Liver (tissue), 9 donors: ENCODE results near the gene SH2D3A. TPM values are rescaled to one million over a fixed set of nuclear protein-coding genes. Genes with fewer than 3 reads are reported as not detected.
"Not testable (repeated sequence)": the region's sequence is repeated elsewhere in the genome, so short reads cannot be mapped to it uniquely, and the experiment has no call there.

Source experiments
- DNase-seq: peaks from one replicate; pipeline ENCODE4 v3.0.0-alpha.2; 2017; ENCODE audit warnings: low spot score
- H3K27ac ChIP-seq, 2 donors: one replicate each; pipeline ENCODE4 v1.7.0; 2013; ENCODE audit warnings: inconsistent platforms in 2 of 2, low read length in 2 of 2, control low read depth in 1 of 2, low read depth in 1 of 2, mild to moderate bottlenecking in 1 of 2
- H3K27me3 ChIP-seq, 4 donors: one replicate each; pipeline versions ENCODE4 v1.6.1 to v1.7.0; 2013; ENCODE audit warnings: low read length in 3 of 4, inconsistent platforms in 1 of 4, mild to moderate bottlenecking in 1 of 4, moderate library complexity in 1 of 4; ENCODE audit not compliant: control insufficient read depth in 4 of 4, insufficient read depth in 4 of 4
- H3K36me3 ChIP-seq, 4 donors: one replicate each; pipeline versions ENCODE4 v1.6.1 to v1.7.0; 2013; ENCODE audit warnings: low read length in 3 of 4, mild to moderate bottlenecking in 3 of 4, low read depth in 1 of 4, moderate library complexity in 1 of 4; ENCODE audit not compliant: control insufficient read depth in 4 of 4, insufficient read depth in 3 of 4
- H3K4me1 ChIP-seq, 4 donors: one replicate each; pipeline versions ENCODE4 v1.6.1 to v1.7.0; 2013; ENCODE audit warnings: low read length in 3 of 4, mild to moderate bottlenecking in 3 of 4, moderate library complexity in 1 of 4; ENCODE audit not compliant: control insufficient read depth in 4 of 4, insufficient read depth in 4 of 4
- H3K4me3 ChIP-seq, 3 donors: one replicate each; pipeline versions ENCODE4 v1.6.1 to v1.7.0; 2013; ENCODE audit warnings: low read length in 3 of 3, control low read depth in 1 of 3, low read depth in 1 of 3, mild to moderate bottlenecking in 1 of 3
- H3K9ac ChIP-seq, 2 donors: one replicate each; pipeline ENCODE4 v1.7.0; 2013; ENCODE audit warnings: low read length in 2 of 2, mild to moderate bottlenecking in 2 of 2, moderate library complexity in 2 of 2, control low read depth in 1 of 2, low read depth in 1 of 2
- H3K9me3 ChIP-seq, 4 donors: one replicate each; pipeline versions ENCODE4 v1.6.1 to v1.7.0; 2013; ENCODE audit warnings: low read length in 3 of 4; ENCODE audit not compliant: control insufficient read depth in 4 of 4
- ATF3 ChIP-seq: IDR thresholded peaks from 2 replicates; pipeline ENCODE4 v1.6.1; 2016; ENCODE audit warnings: antibody characterized with exemption
- EGR1 ChIP-seq, 2 donors: IDR thresholded peaks; 2 replicates each; pipeline ENCODE4 v1.6.1; 2016 to 2018; ENCODE audit warnings: antibody characterized with exemption in 2 of 2, low read depth in 2 of 2
- FOXA1 ChIP-seq: IDR thresholded peaks from 2 replicates; pipeline ENCODE4 v1.6.1; 2016; ENCODE audit warnings: antibody characterized with exemption
- FOXA2 ChIP-seq: IDR thresholded peaks from 2 replicates; pipeline ENCODE4 v1.6.1; 2016; ENCODE audit warnings: antibody characterized with exemption
- GABPA ChIP-seq, 2 donors: IDR thresholded peaks in 1 of 2; conservative IDR thresholded peaks in 1 of 2; 2 replicates each; pipeline ENCODE4 v1.6.1; 2016; ENCODE audit warnings: antibody characterized with exemption in 2 of 2, mild to moderate bottlenecking in 1 of 2, moderate library complexity in 1 of 2
- HNF4A ChIP-seq, 2 donors: conservative IDR thresholded peaks; 2 replicates each; pipeline ENCODE4 v1.6.1; 2016; ENCODE audit warnings: antibody characterized with exemption in 2 of 2, mild to moderate bottlenecking in 2 of 2
- HNF4G ChIP-seq: IDR thresholded peaks from 2 replicates; pipeline ENCODE4 v1.6.1; 2016; ENCODE audit warnings: antibody characterized with exemption
- JUND ChIP-seq, 2 donors: IDR thresholded peaks; 2 replicates each; pipeline ENCODE4 v1.6.1; 2016; ENCODE audit warnings: antibody characterized with exemption in 2 of 2
- MAX ChIP-seq: IDR thresholded peaks from 2 replicates; pipeline ENCODE4 v1.6.1; 2016; ENCODE audit warnings: antibody characterized with exemption
- NR2F2 ChIP-seq: IDR thresholded peaks from 2 replicates; pipeline ENCODE4 v1.6.1; 2016; ENCODE audit warnings: antibody characterized with exemption
- RAD21 ChIP-seq, 2 donors: IDR thresholded peaks; 2 replicates each; pipeline ENCODE4 v1.6.1; 2016; ENCODE audit warnings: antibody characterized with exemption in 2 of 2, mild to moderate bottlenecking in 2 of 2
- RXRA ChIP-seq, 2 donors: IDR thresholded peaks; 2 replicates each; pipeline ENCODE4 v1.6.1; 2017 to 2018; ENCODE audit warnings: antibody characterized with exemption in 2 of 2, mild to moderate bottlenecking in 1 of 2
- SP1 ChIP-seq: IDR thresholded peaks from 2 replicates; pipeline ENCODE4 v1.6.1; 2018; ENCODE audit warnings: antibody characterized with exemption, mild to moderate bottlenecking
- TAF1 ChIP-seq: conservative IDR thresholded peaks from 2 replicates; pipeline ENCODE4 v1.6.1; 2016; ENCODE audit warnings: antibody characterized with exemption, mild to moderate bottlenecking
- YY1 ChIP-seq: IDR thresholded peaks from 2 replicates; pipeline ENCODE4 v1.6.1; 2016; ENCODE audit warnings: antibody characterized with exemption, mild to moderate bottlenecking
- ZBTB33 ChIP-seq: IDR thresholded peaks from 2 replicates; pipeline ENCODE4 v1.6.1; 2016; ENCODE audit warnings: antibody characterized with exemption
- WGBS: extraction: QIAGEN DNeasy Blood & Tissue Kit; methylation state at CpG from one replicate; pipeline ENCODE4 v1.1.7; 2013; 5-methylcytosine and 5-hydroxymethylcytosine counted together
- polyA plus RNA-seq, 2 donors: library from polyadenylated mRNA; stranded (reverse) in 1 of 2; unstranded in 1 of 2; fragments of 200-250 nt in 1 of 2; fragments of >200 nt in 1 of 2; fragmentation: Nextera tagmentation in 1 of 2; extraction: Ambion mirVana in 1 of 2; gene quantifications; one replicate each; pipeline versions ENCODE4 v1.2.1 to v1.2.3, GENCODE V29; 2013 to 2015
- total RNA-seq, 2 donors: library from RNA; depleted of rRNA; stranded (reverse); fragments of >200 nt; gene quantifications; one replicate each; pipeline ENCODE4 v1.2.3, GENCODE V29; 2014
- TF ChIP-seq, protein P1 (sequence below): IDR thresholded peaks from 2 replicates; pipeline ENCODE4 v1.6.1; 2016; ENCODE audit warnings: antibody characterized with exemption, mild to moderate bottlenecking
- donor health status: healthy.
- donor health status: healthy.
- donor health status: healthy.
- donor health status: healthy.
- donor health status: healthy.

The SH2D3A gene
- total and polyA plus RNA-seq, 4 donors, result 0.23 to 1.0 (median 0.77) TPM

DNA sequence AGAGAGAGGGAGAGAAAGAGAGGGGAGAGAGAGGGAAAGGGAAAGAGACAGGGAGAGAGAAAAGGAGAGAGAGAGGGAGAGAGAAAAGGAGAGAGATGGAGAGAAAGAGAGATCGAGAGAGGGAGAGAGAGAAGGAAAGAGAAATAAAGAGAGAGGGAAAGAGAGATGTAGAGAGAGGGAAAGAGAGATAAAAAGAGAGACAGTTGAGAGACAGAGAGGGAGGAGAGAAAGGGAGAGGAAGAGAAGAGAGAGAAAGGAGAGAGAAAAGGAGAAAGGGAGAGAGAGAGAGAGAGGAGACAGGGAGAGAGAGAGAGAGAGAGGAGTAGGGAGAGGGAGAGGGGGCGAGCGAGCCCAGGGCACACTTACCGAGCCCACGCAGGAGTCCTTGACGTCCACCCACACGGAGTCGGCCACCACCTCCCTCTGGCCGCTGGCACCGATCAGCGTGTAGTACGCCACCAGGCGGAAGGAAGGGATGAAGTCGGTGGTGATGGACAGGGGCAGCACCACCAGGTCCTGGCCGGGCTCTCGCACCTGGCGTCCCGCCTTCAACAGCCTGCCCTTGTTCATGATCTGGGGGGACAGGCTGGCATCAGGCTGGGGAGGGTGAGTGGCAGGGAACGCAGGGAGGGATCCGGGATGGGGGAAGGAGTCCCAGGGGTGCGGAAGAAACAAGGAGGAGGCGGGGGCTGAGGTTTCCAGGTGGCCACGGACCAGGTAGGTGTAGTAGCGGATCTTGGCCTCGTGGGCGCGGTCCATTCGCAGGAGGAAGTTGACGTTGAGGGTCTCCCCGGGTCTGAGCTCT lies 56.8 kb downstream of the SH2D3A start:
- no peaks in the 10 kb centered on the region for H3K27me3 ChIP-seq
- no peaks in the 10 kb centered on the region for H3K9me3 ChIP-seq
- DNase-seq, result no peak
- TF ChIP-seq, protein P1, sequence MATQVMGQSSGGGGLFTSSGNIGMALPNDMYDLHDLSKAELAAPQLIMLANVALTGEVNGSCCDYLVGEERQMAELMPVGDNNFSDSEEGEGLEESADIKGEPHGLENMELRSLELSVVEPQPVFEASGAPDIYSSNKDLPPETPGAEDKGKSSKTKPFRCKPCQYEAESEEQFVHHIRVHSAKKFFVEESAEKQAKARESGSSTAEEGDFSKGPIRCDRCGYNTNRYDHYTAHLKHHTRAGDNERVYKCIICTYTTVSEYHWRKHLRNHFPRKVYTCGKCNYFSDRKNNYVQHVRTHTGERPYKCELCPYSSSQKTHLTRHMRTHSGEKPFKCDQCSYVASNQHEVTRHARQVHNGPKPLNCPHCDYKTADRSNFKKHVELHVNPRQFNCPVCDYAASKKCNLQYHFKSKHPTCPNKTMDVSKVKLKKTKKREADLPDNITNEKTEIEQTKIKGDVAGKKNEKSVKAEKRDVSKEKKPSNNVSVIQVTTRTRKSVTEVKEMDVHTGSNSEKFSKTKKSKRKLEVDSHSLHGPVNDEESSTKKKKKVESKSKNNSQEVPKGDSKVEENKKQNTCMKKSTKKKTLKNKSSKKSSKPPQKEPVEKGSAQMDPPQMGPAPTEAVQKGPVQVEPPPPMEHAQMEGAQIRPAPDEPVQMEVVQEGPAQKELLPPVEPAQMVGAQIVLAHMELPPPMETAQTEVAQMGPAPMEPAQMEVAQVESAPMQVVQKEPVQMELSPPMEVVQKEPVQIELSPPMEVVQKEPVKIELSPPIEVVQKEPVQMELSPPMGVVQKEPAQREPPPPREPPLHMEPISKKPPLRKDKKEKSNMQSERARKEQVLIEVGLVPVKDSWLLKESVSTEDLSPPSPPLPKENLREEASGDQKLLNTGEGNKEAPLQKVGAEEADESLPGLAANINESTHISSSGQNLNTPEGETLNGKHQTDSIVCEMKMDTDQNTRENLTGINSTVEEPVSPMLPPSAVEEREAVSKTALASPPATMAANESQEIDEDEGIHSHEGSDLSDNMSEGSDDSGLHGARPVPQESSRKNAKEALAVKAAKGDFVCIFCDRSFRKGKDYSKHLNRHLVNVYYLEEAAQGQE, result no peak
- TF ChIP-seq FOXA2, result no peak
- no peak for TF ChIP-seq RAD21 (IDR thresholded peaks at IDR 0.05)
- TF ChIP-seq JUND (IDR thresholded peaks at IDR 0.05), result no peak
- no peak for TF ChIP-seq TAF1
- TF ChIP-seq HNF4A (conservative IDR thresholded peaks at IDR 0.05), result no peak
- TF ChIP-seq SP1, result no peak
- TF ChIP-seq EGR1 (IDR thresholded peaks at IDR 0.05; ENCODE audit: low read depth in 2 of 2), result no peak
- H3K4me1 ChIP-seq, result peaks cover 0 to 38% (median 20%) of the 10 kb centered on the region in 4 donors
- WGBS, result 48% methylated on average over 30 of the region's 30 CpGs
- H3K36me3 ChIP-seq, result peaks cover 28 to 69% (median 57%) of the 10 kb centered on the region in 4 donors
- no peak overlapping the region for H3K4me3 ChIP-seq
- H3K9ac ChIP-seq, result no peak overlapping the region
- peak overlapping the region in 1 of 2 donors; percentile 2 for H3K27ac ChIP-seq

DNA sequence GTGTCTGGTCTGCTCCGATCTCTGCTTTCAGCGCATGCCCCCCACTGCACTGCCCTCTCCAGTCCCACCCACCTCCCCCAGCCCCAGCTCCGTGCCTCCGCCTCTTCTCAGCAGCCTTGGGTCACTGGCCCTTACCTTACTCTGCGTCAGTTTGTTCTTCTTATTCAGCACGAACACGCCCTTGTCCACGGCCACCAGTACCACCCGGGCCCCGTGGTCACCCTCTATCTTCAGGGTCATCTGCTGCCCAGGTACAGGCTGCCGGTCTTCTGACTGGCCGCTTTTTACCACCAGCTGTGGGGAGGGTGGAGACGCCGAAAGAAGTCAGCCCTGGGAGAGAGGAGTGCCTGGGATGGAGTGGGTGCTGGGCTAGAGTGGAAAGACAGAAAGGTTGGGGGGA lies 57.7 kb downstream of the SH2D3A start:
- no peak for DNase-seq
- Histone ChIP-seq H3K9ac (no peak overlapping the region), H3K36me3 (peaks cover 30 to 77% (median 62%) of the 10 kb centered on the region in 4 donors), H3K4me1 (peaks cover 0 to 38% (median 20%) of the 10 kb centered on the region in 4 donors), H3K9me3 (no peaks in the 10 kb centered on the region), H3K4me3 (no peak overlapping the region), H3K27me3 (no peaks in the 10 kb centered on the region), H3K27ac (peak overlapping the region in 1 of 2 donors; percentile 2)
- TF ChIP-seq YY1, result no peak
- TF ChIP-seq TAF1, result no peak
- no peak for TF ChIP-seq ZBTB33
- no peak for TF ChIP-seq GABPA (IDR thresholded peaks at IDR 0.05 in 1 of 2, conservative IDR thresholded peaks at IDR 0.05 in 1 of 2)
- TF ChIP-seq FOXA2, result no peak
- TF ChIP-seq FOXA1, result no peak
- TF ChIP-seq, protein P1, result no peak
- TF ChIP-seq HNF4G, result no peak
- no peak for TF ChIP-seq NR2F2
- TF ChIP-seq EGR1 (IDR thresholded peaks at IDR 0.05; ENCODE audit: low read depth in 2 of 2), result no peak
- TF ChIP-seq RXRA (IDR thresholded peaks at IDR 0.05), result no peak
- TF ChIP-seq ATF3, result no peak
- no peak for TF ChIP-seq JUND (IDR thresholded peaks at IDR 0.05)
- no peak for TF ChIP-seq MAX
- no peak for TF ChIP-seq RAD21 (IDR thresholded peaks at IDR 0.05)
- no peak for TF ChIP-seq SP1
- 45% methylated on average over 14 of the region's 14 CpGs for WGBS

- H3K4me1 ChIP-seq, result peaks cover 0 to 38% (median 18%) of the 10 kb centered on the region in 4 donors
- peak overlapping the region in 1 of 2 donors; percentile 13 for H3K27ac ChIP-seq
- H3K9ac ChIP-seq, H3K27me3 ChIP-seq, H3K9me3 ChIP-seq, DNase-seq, H3K4me3 ChIP-seq: not testable (repeated sequence)
- WGBS, result 79% methylated on average over 12 of the region's 12 CpGs
- peaks cover 35 to 83% (median 65%) of the 10 kb centered on the region in 4 donors for H3K36me3 ChIP-seq
Measured at GRCh38 chr19:6708913-6709312, 58.3 kb downstream of the SH2D3A start.
